T1000 (cell line): Measurements from ENCODE around the gene METTL17.
A peak's percentile ranks its signal among the peaks of the same experiment; 100 is the strongest.
"Not testable (repeated sequence)": the region's sequence is repeated elsewhere in the genome, so short reads cannot be mapped to it uniquely, and the experiment has no call there.

ENCODE experiments used
- DNase-seq: peaks from one replicate; lab custom pipeline; 2025; ENCODE audit warnings: mixed read lengths; lab: John Stamatoyannopoulos, UW

The METTL17 gene

GRCh38 chr14:20989787-20990600 is at the start of gene METTL17:
Gene METTL17 (plus strand): TSS chr14:20989980. CDS start chr14:20990003, 23 bp downstream.
- DNase-seq = peak; percentile 80

GRCh38 chr14:20945146-20945545 is 44.6 kb upstream of the METTL17 start:
- DNase-seq = not testable (repeated sequence)

- not testable (repeated sequence) for DNase-seq
Measured at GRCh38 chr14:20946707-20947106, 43.1 kb upstream of the METTL17 start.

- DNase-seq = not testable (repeated sequence)
Measured at GRCh38 chr14:20954736-20955537, 34.8 kb upstream of the METTL17 start, which contains the start of gene RNASE2. Gene RNASE2 (plus strand): TSS chr14:20955487. CDS start chr14:20955772, 285 bp downstream.

GRCh38 chr14:20955538-20955873 is 34.3 kb upstream of the METTL17 start:
- DNase-seq = not testable (repeated sequence)

- DNase-seq = no peak
Measured at GRCh38 chr14:20956376-20956976, 33.3 kb upstream of the METTL17 start.

- DNase-seq = not testable (repeated sequence)
Measured at GRCh38 chr14:20958946-20959345, 30.8 kb upstream of the METTL17 start.

- no peak for DNase-seq
Measured at GRCh38 chr14:20969336-20969735, 20.4 kb upstream of the METTL17 start.

- DNase-seq = no peak
Measured at GRCh38 chr14:20970647-20970982, 19.2 kb upstream of the METTL17 start.

- peak; percentile 77 for DNase-seq
Measured at GRCh38 chr14:20970983-20971704, 18.6 kb upstream of the METTL17 start.

- no peak for DNase-seq
Measured at GRCh38 chr14:20971705-20972021, 18.1 kb upstream of the METTL17 start.

- DNase-seq = no peak
Measured at GRCh38 chr14:20973501-20973900, 16.3 kb upstream of the METTL17 start.

GRCh38 chr14:20976291-20976690 is 13.5 kb upstream of the METTL17 start:
- DNase-seq = no peak

GRCh38 chr14:20978687-20979086 is 11.1 kb upstream of the METTL17 start:
- no peak for DNase-seq

GRCh38 chr14:20980906-20981305 is 8.9 kb upstream of the METTL17 start:
- DNase-seq = no peak

- no peak for DNase-seq
Measured at GRCh38 chr14:20982646-20983369, 7.0 kb upstream of the METTL17 start.

- not testable (repeated sequence) for DNase-seq
Measured at GRCh38 chr14:20985650-20986049, 4.1 kb upstream of the METTL17 start.

- peak; percentile 38 for DNase-seq
Measured at GRCh38 chr14:20986811-20987210, 3.0 kb upstream of the METTL17 start.

- DNase-seq = no peak
Measured at GRCh38 chr14:20988717-20989470, 886 bp upstream of the METTL17 start.

- DNase-seq = no peak
Measured at GRCh38 chr14:20989471-20989786, 351 bp upstream of the METTL17 start.

- DNase-seq = no peak
Measured at GRCh38 chr14:20996521-20996920, 6.7 kb downstream of the METTL17 start.
